Activated CD8-positive, alpha-beta memory T cell treated with anti-CD3 and anti-CD28 coated beads, Interleukin-2, amount 50 U/mL, for 4 hours (primary cell): ENCODE measurements around the gene IRF2BPL.
"Not testable (repeated sequence)": the region's sequence is repeated elsewhere in the genome, so short reads cannot be mapped to it uniquely, and the experiment has no call there.

ENCODE experiments used
- DNase-seq: peaks from one replicate; pipeline ENCODE4 v3.0.0-alpha.2; 2020

Gene IRF2BPL

GRCh38 chr14:77033622-77034589 is 5.4 kb upstream of the IRF2BPL start:
- DNase-seq: peak; percentile 76

GRCh38 chr14:77032844-77033621 is 4.5 kb upstream of the IRF2BPL start:
- peak; percentile 79 for DNase-seq

- no peak for DNase-seq
These were observed 4.0 kb upstream of the IRF2BPL start for GRCh38 chr14:77032491-77032843.

GRCh38 chr14:77031759-77032490 is 3.4 kb upstream of the IRF2BPL start:
- no peak for DNase-seq

GRCh38 chr14:77027538-77028383 is 747 bp downstream of the IRF2BPL start:
- DNase-seq: peak; percentile 69

GRCh38 chr14:77026930-77027537 is 1.5 kb downstream of the IRF2BPL start:
- peak; percentile 56 for DNase-seq

- DNase-seq: no peak
These were observed 2.2 kb downstream of the IRF2BPL start for GRCh38 chr14:77026166-77026929.

GRCh38 chr14:77025744-77026165 is 2.8 kb downstream of the IRF2BPL start:
- no peak for DNase-seq

- DNase-seq: peak; percentile 44
These were observed 4.3 kb downstream of the IRF2BPL start for GRCh38 chr14:77024171-77024691.

- no peak for DNase-seq
These were observed 5.2 kb downstream of the IRF2BPL start for GRCh38 chr14:77023001-77023996.

- DNase-seq: no peak
These were observed 6.2 kb downstream of the IRF2BPL start for GRCh38 chr14:77022236-77022852.

- DNase-seq: not testable (repeated sequence)
These were observed 7.1 kb downstream of the IRF2BPL start for GRCh38 chr14:77021424-77021823.

GRCh38 chr14:77018785-77019184 is 9.7 kb downstream of the IRF2BPL start:
- DNase-seq: no peak

- DNase-seq: no peak
These were observed 10.8 kb downstream of the IRF2BPL start for GRCh38 chr14:77017666-77018065.

GRCh38 chr14:77014734-77015133 is 13.8 kb downstream of the IRF2BPL start:
- DNase-seq: no peak

GRCh38 chr14:77014004-77014604 is 14.4 kb downstream of the IRF2BPL start:
- no peak for DNase-seq

GRCh38 chr14:77012193-77012765 is 16.2 kb downstream of the IRF2BPL start:
- DNase-seq: no peak

- no peak for DNase-seq
These were observed 17.3 kb downstream of the IRF2BPL start for GRCh38 chr14:77011245-77011644.
